Coronary artery (tissue), 2 donors: Measurements from ENCODE around the gene RFTN1.

Experiments
- DNase-seq: peaks from one replicate; pipeline ENCODE4 v3.0.0-alpha.2; 2017; ENCODE audit warnings: low spot score
- H3K27ac ChIP-seq, 2 donors: fragments of 200-600 bp; sonication (generic); one replicate each; pipeline ENCODE4 v1.5.1; 2016 to 2019
- H3K4me3 ChIP-seq: fragments of 200-600 bp; sonication (generic); 2 replicates; pipeline ENCODE4 v1.5.1; 2016; ENCODE audit warnings: mild to moderate bottlenecking, moderate library complexity
- TF ChIP-seq, protein P1 (sequence below): fragments of 200-600 bp; sonication (generic); IDR thresholded peaks from one replicate; pipeline ENCODE4 v1.5.1; 2019; ENCODE audit warnings: antibody characterized with exemption

The RFTN1 gene

DNA sequence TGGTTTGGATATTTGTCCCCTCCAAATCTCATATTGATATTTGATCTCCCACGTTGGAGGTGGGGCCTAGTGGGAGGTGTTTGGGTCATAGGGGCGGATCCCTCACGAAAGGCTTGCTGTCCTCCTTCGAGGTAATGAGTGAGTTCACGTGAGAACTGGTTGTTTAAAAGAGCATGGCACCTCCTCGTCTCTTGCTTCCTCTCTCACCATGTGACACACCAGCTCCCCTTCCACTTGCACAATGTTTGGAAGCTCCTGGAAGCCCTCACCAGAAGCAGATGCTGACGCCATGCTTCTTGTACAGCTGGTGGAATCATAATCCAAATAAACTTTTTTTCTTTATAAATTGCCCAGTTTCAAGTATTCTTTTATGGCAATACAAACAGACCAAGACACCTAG, 38.6 kb downstream of the RFTN1 start:
- TF ChIP-seq, protein P1, sequence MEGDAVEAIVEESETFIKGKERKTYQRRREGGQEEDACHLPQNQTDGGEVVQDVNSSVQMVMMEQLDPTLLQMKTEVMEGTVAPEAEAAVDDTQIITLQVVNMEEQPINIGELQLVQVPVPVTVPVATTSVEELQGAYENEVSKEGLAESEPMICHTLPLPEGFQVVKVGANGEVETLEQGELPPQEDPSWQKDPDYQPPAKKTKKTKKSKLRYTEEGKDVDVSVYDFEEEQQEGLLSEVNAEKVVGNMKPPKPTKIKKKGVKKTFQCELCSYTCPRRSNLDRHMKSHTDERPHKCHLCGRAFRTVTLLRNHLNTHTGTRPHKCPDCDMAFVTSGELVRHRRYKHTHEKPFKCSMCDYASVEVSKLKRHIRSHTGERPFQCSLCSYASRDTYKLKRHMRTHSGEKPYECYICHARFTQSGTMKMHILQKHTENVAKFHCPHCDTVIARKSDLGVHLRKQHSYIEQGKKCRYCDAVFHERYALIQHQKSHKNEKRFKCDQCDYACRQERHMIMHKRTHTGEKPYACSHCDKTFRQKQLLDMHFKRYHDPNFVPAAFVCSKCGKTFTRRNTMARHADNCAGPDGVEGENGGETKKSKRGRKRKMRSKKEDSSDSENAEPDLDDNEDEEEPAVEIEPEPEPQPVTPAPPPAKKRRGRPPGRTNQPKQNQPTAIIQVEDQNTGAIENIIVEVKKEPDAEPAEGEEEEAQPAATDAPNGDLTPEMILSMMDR: no peak
- no peak overlapping the region for H3K4me3 ChIP-seq
- DNase-seq: no peak
- H3K27ac ChIP-seq: no peak overlapping the region

DNA sequence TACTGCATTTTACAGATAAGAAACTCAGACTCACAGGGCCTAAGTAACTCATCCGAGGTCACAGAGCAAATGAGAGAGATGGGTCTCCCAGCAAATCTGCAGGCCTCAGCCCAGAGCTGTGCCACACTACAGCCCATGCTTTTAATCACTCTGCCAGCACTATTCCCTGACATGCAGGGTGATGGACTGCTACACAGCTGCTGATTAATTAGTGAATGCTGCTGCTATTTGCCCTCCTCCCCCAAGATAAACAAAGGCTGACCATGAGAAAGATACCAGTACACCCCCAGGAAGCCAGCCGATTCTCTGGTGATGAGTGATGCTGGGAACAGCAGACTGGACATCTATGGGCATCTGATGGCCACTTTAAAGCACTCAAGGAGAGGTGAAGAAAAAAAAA, 39.3 kb downstream of the RFTN1 start:
- H3K27ac ChIP-seq: no peak overlapping the region
- no peak overlapping the region for H3K4me3 ChIP-seq
- TF ChIP-seq, protein P1: no peak
- no peak for DNase-seq

DNA sequence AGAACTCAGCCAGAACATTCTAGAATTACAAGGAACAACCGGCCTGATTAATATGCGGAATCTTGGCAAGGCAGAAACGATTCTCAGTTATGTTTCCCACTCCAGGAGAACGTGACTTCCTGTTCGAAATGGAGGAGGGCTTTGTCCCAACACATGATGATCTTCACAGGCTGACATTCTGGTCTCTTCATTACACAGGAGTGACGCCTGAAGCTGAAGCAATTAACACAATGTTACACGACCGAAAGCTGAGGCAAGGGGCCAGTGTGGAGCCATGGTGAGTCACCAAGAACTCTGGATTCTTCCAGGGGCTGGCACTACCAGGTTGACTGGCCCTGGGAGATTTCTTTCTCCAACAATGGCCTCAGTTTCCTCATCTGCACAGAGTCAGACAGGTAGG, 40.9 kb downstream of the RFTN1 start:
- TF ChIP-seq, protein P1: no peak
- no peak for DNase-seq
- no peak overlapping the region for H3K4me3 ChIP-seq
- H3K27ac ChIP-seq: no peak overlapping the region

DNA sequence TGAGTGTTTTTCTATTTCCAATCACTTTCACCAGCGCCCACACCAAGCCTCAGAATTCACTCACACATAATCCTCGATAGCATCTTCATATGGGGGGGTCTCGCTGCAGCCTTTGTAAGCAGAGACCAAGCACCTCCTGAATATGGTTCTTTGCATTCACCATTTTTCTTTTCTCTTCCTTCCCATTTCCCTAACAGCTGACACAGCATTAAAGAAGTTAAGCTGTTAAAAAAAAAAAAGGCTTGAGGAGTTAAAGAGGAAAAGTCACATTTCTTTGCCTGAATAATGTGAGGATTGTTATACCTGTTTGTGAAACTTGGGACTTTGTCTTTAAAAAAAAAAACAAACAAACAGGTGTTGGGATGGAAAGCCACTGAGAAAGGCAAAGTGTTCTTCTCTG, 41.6 kb downstream of the RFTN1 start:
- DNase-seq: no peak
- TF ChIP-seq, protein P1: no peak
- Histone ChIP-seq H3K4me3 (no peak overlapping the region), H3K27ac (no peak overlapping the region)

DNA sequence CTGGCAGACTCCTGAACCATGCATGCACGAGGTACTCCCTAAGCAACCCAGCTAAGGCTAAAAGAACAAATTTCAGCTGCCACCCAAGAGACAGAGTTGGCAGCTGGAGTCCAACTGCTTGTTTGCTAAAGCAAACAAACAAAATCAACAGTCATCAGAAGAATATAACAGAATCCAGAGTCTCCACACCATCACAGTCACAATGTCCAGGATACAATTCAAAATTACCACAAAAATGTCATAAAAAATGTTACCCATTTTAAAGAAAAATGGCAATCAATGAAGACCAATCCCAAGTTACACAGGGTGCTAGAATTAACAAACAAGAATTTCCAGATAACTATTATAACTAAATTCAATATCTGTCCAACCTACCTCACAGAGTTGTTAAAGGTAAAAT, 42.9 kb downstream of the RFTN1 start:
- DNase-seq: no peak
- Histone ChIP-seq H3K4me3 (no peak overlapping the region), H3K27ac (no peak overlapping the region)
- TF ChIP-seq, protein P1: no peak

DNA sequence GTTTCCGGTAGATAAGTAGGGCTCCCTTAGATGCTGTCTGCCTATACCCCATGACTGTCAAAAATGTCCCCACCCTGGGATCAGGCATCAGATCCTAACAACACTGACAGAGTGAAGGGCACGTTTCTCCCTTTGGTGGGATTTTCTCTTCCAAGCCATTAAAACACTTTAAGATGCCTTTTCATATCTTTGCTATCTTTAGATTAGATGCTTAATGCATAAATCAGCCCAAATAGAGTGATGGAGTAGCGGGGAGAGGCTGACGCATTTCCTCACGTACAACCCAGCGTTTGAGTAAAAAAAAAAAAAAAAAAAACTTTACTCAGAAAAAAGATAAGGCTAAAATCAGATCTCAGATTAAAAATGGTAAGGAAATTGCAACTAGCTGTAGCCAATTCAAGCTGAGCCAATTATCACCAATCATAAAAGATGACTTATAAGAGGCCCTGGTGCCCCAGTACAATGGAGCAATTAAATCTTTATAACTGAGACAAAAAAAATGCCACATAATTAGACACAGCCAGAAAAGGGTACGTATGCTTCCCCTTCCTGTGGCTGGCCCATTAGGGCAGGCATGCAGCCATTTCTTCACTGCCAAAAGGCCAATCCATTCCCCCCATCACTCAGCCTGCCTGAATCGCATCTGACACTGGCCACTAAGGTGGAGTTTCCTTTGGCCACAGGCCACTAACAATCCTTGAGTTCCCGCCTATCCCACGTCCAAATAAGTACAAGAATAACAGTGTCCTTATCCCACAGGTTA, 45.0 kb downstream of the RFTN1 start:
- H3K4me3 ChIP-seq: no peak overlapping the region
- TF ChIP-seq, protein P1: no peak
- peak overlapping the region in 1 of 2 donors; percentile 2 for H3K27ac ChIP-seq
- DNase-seq: no peak

DNA sequence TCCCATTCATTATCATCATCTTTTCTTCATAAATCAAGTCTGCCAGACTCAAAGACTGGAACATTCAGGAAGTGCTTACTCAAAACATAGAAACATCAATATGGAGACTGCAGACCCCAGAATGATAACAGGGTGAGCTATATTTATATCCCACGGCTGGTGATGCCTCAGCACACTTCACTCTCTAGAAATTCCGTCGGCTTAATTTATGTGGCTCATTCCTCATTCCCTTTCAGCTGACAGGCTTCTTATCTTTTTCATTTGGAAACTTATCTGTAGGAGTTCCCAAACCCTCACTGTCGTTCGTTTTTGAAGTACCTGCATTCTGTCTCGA, 45.5 kb downstream of the RFTN1 start:
- Histone ChIP-seq H3K27ac (no peak overlapping the region), H3K4me3 (no peak overlapping the region)
- DNase-seq: no peak
- TF ChIP-seq, protein P1: no peak
